ENCODE measurements around the gene ZNF800.

Gene ZNF800

DNA sequence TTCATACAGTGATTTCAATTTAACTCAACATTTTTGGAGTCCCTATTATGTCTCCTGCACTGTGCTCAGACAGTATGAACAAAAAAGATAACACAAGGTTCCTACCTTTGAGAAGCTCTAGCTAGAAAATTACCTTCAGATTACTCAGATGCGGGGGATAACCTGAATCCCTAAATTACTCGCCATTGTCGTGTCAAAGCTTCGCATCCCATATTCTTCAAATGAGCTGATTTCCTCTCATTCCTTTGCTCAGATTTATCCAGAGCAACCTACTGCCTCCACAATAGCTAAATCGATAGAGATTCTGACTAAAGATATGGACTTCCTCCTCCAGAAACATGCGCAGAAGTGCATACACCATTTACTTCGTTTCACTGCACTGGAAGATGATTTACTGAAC lies 42.6 kb downstream of the ZNF800 start:
- no peak for TF ChIP-seq CTCF (IDR thresholded peaks at IDR 0.05; ENCODE audit: insufficient read depth, low read depth, low read length, missing control alignments)
- DNase-seq (ENCODE audit: low read depth) = no peak
- H3K4me3 ChIP-seq (ENCODE audit: low read depth, low read length) = no peak overlapping the region

GRCh38 chr7:127348247-127348631 lies 44.3 kb downstream of the ZNF800 start:
- no peak for DNase-seq (ENCODE audit: low read depth)
- no peak overlapping the region for H3K4me3 ChIP-seq (ENCODE audit: low read depth, low read length)
- TF ChIP-seq CTCF (IDR thresholded peaks at IDR 0.05; ENCODE audit: insufficient read depth, low read depth, low read length, missing control alignments) = no peak

- peak; percentile 74 for TF ChIP-seq CTCF (IDR thresholded peaks at IDR 0.05; ENCODE audit: insufficient read depth, low read depth, low read length, missing control alignments)
- H3K4me3 ChIP-seq (ENCODE audit: low read depth, low read length) = no peak overlapping the region; the same call in 1 of the 2 replicates
- peak; percentile 76 for DNase-seq (ENCODE audit: low read depth)
Observed at GRCh38 chr7:127347567-127348246, 44.8 kb downstream of the ZNF800 start.

DNA sequence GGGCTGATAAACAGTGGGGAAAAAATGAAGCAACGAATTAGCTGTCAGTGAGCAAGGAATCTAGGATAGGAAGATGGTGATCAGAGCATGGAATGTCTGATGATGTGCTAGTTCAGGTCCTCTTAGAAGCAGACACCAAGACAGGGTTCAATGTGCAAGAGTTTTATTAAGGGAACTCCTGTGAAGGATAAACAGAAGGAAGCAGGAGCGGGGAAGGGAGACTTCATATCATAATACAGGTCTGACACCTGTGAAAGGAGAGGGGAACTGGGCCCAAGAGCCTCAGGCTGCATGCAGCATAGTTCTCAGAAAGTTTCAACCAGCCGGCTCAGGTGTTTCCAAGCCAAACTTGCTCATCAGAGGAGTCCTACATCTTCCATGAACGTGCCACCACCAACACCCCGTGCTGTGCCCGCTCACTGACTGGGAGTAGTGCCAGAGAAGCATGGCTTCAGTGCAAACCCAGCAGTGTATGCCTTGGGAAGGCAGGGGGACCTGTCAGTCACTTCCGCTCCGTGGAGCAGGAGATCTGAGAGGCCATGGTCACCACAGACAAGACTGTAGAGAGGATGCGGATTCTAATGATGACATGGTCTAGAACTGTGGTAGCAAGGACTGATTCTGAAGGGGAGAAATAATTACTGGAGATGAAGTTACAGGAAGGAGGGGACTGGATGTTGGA lies 45.8 kb downstream of the ZNF800 start:
- H3K4me3 ChIP-seq (ENCODE audit: low read depth, low read length) = no peak overlapping the region
- TF ChIP-seq CTCF (IDR thresholded peaks at IDR 0.05; ENCODE audit: insufficient read depth, low read depth, low read length, missing control alignments) = no peak

GRCh38 chr7:127342596-127342995 lies 49.9 kb downstream of the ZNF800 start:
- no peak overlapping the region for H3K4me3 ChIP-seq (ENCODE audit: low read depth, low read length)
- DNase-seq (ENCODE audit: low read depth) = no peak
- no peak for TF ChIP-seq CTCF (IDR thresholded peaks at IDR 0.05; ENCODE audit: insufficient read depth, low read depth, low read length, missing control alignments)

More for the DNA sequence above, 45.8 kb downstream of the ZNF800 start:
- DNase-seq (ENCODE audit: low read depth) = no peak

DNA sequence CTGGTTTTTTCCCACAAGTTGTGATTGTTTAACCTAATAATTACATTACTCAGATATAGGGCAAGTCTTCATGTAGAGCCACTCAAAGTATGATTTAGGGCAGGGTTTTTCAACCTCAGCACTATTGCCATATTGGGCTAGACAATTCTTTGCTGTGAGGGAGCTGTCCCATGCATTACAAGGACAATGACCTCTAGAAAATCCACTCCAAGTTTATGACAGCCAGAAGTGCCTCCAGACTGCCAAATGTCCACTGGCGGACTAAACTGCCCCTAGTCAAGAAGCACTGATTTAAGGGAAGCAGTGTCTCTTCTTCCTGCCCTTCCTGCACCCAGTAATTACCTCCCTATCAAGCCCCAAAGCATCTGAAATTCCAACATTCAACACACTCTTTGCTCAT lies 54.4 kb downstream of the ZNF800 start:
- DNase-seq (ENCODE audit: low read depth) = no peak
- TF ChIP-seq CTCF (IDR thresholded peaks at IDR 0.05; ENCODE audit: insufficient read depth, low read depth, low read length, missing control alignments) = no peak
- H3K4me3 ChIP-seq (ENCODE audit: low read depth, low read length) = no peak overlapping the region
